ENCODE data around the gene FAAP20.
"Not testable (repeated sequence)": the region's sequence is repeated elsewhere in the genome, so short reads cannot be mapped to it uniquely, and the experiment has no call there.

FAAP20 gene

DNA sequence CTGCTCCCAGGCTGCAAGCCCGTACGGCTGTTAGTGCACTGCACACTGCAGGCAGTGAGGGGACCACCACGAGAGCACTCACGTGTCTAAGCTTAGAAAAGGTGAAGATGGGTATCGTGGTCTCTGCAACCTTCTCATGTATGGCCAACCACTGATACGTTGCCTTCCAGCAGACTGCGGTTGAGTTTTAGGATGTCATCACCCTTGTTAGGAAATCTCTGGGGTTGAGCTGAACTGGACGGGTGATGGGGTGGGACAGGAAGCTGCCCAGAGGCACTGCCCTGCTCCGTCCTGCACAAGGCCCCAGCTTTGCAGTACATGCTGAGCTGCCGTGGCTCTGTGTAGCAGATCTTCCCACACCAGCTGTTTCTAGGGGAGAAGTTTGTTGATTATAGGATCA, 43.3 kb downstream of the FAAP20 start:
- H3K4ac ChIP-seq (ENCODE audit: low read depth in 1 of 2, low read length in 2 of 2), result no peak overlapping the region
- H3K36me3 ChIP-seq (ENCODE audit: control insufficient read depth in 1 of 2, insufficient read depth in 2 of 2, low read depth in 1 of 2, low read length in 2 of 2), result peaks cover 0 to 70% of the 10 kb centered on the region in 2 experiments
- H2AK5ac ChIP-seq (ENCODE audit: low read length, severe bottlenecking), result no peak overlapping the region
- H3K14ac ChIP-seq (ENCODE audit: low read length in 2 of 2), result no peak overlapping the region
- 87% methylated on average over 9 of the region's 10 CpGs for WGBS
- no peak overlapping the region for H2BK15ac ChIP-seq (ENCODE audit: low read depth, poor library complexity, severe bottlenecking)
- H3K18ac ChIP-seq (ENCODE audit: low read depth in 1 of 2, low read length in 2 of 2), result no peak overlapping the region
- no peak overlapping the region for H3K4me2 ChIP-seq (ENCODE audit: low read length, poor library complexity, severe bottlenecking)
- H2BK5ac ChIP-seq (ENCODE audit: low read depth, low read length, poor library complexity, severe bottlenecking), result no peak overlapping the region
- H3K4me3 ChIP-seq (ENCODE audit: insufficient read depth in 1 of 2, low read depth in 1 of 2, low read length in 2 of 2), result no peak overlapping the region
- no peaks in the 10 kb centered on the region for H3K4me1 ChIP-seq (ENCODE audit: control insufficient read depth, insufficient read depth, low read depth, low read length)
- peaks cover 0 to 43% of the 10 kb centered on the region in 2 experiments for H3K27me3 ChIP-seq (ENCODE audit: control insufficient read depth in 1 of 2, insufficient read depth in 1 of 2, low read length in 2 of 2)
- H2AFZ ChIP-seq (ENCODE audit: low read depth, low read length), result no peak overlapping the region
- no peak overlapping the region for H2BK12ac ChIP-seq (ENCODE audit: low read length in 2 of 2)
- H4K91ac ChIP-seq (ENCODE audit: low read length), result no peak overlapping the region
- peaks cover 12% of the 10 kb centered on the region for H3K79me1 ChIP-seq (replicated peaks; ENCODE audit: low read length, poor library complexity, severe bottlenecking)
- no peak overlapping the region for H3K27ac ChIP-seq (ENCODE audit: low read length, poor library complexity, severe bottlenecking)
- no peak for DNase-seq
- H4K8ac ChIP-seq (ENCODE audit: low read length), result no peak overlapping the region
- no peak overlapping the region for H3K9ac ChIP-seq (ENCODE audit: low read length)
- H3K9me3 ChIP-seq (ENCODE audit: control insufficient read depth, low read length), result no peaks in the 10 kb centered on the region
- no peak overlapping the region for H3K23ac ChIP-seq (ENCODE audit: low read length in 2 of 2)
- H2BK120ac ChIP-seq (ENCODE audit: low read depth, low read length), result no peak overlapping the region

DNA sequence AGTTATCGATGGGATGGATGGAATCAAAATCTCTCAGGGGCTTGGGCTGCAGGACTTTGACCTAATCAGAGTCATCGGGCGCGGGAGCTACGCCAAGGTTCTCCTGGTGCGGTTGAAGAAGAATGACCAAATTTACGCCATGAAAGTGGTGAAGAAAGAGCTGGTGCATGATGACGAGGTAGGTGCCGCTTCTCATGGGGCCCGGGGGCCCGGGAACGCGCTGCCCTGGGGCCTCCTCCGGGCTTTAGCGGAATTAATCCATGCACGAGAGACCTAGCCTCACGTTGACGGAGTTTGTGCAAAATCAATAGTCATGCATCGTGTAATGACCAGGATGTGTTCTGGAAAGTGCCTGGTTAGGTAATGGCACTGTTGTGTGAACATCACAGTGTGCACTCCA, 43.8 kb downstream of the FAAP20 start:
- WGBS, result 89% methylated on average over 16 of the region's 19 CpGs
- Histone ChIP-seq H2AK5ac (ENCODE audit: low read length, severe bottlenecking) (no peak overlapping the region), H2BK120ac (ENCODE audit: low read depth, low read length) (no peak overlapping the region)

DNA sequence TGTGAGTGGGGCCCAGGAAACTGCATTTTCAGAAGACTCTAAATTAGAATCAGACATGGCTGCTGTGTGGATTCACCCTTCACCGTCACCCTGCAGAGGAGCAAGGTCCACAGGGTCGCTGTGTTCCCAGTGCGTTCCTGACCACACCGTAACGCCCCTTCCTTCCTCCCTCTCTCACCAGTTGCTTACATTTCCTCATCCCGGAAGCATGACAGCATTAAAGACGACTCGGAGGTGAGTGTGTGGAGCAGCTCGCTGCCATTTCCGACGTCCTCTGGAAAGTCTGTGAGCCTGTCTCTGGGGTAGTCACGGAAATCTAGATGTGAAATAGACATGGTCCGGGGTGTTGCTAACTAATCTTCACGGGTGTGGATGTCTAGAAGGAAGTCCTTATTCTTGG, 45.9 kb downstream of the FAAP20 start:
- no peak overlapping the region for H2AFZ ChIP-seq (ENCODE audit: low read depth, low read length)
- no peak overlapping the region for H3K4me2 ChIP-seq (ENCODE audit: low read length, poor library complexity, severe bottlenecking)
- no peak overlapping the region for H3K4me3 ChIP-seq (ENCODE audit: insufficient read depth in 1 of 2, low read depth in 1 of 2, low read length in 2 of 2)
- H3K9me3 ChIP-seq (ENCODE audit: control insufficient read depth, low read length), result no peaks in the 10 kb centered on the region
- H2BK5ac ChIP-seq (ENCODE audit: low read depth, low read length, poor library complexity, severe bottlenecking), result no peak overlapping the region
- H3K14ac ChIP-seq (ENCODE audit: low read length in 2 of 2), result no peak overlapping the region
- peaks cover 0 to 37% of the 10 kb centered on the region in 2 experiments for H3K27me3 ChIP-seq (ENCODE audit: control insufficient read depth in 1 of 2, insufficient read depth in 1 of 2, low read length in 2 of 2)
- no peak overlapping the region for H2AK5ac ChIP-seq (ENCODE audit: low read length, severe bottlenecking)
- 82% methylated on average over 14 of the region's 14 CpGs for WGBS
- H3K79me1 ChIP-seq (replicated peaks; ENCODE audit: low read length, poor library complexity, severe bottlenecking), result no peaks in the 10 kb centered on the region
- H3K18ac ChIP-seq (ENCODE audit: low read depth in 1 of 2, low read length in 2 of 2), result no peak overlapping the region
- H3K23ac ChIP-seq (ENCODE audit: low read length in 2 of 2), result no peak overlapping the region
- H3K36me3 ChIP-seq (ENCODE audit: control insufficient read depth in 1 of 2, insufficient read depth in 2 of 2, low read depth in 1 of 2, low read length in 2 of 2), result peaks cover 0 to 73% of the 10 kb centered on the region in 2 experiments
- H2BK12ac ChIP-seq (ENCODE audit: low read length in 2 of 2), result no peak overlapping the region
- no peak overlapping the region for H3K9ac ChIP-seq (ENCODE audit: low read length)
- no peak overlapping the region for H2BK15ac ChIP-seq (ENCODE audit: low read depth, poor library complexity, severe bottlenecking)
- no peaks in the 10 kb centered on the region for H3K4me1 ChIP-seq (ENCODE audit: control insufficient read depth, insufficient read depth, low read depth, low read length)
- H3K27ac ChIP-seq (ENCODE audit: low read length, poor library complexity, severe bottlenecking), result no peak overlapping the region
- H4K91ac ChIP-seq (ENCODE audit: low read length), result no peak overlapping the region
- no peak overlapping the region for H4K8ac ChIP-seq (ENCODE audit: low read length)
- no peak overlapping the region for H2BK120ac ChIP-seq (ENCODE audit: low read depth, low read length)
- no peak overlapping the region for H3K4ac ChIP-seq (ENCODE audit: low read depth in 1 of 2, low read length in 2 of 2)
- no peak for DNase-seq

More for the DNA sequence above, 43.8 kb downstream of the FAAP20 start:
- H3K18ac ChIP-seq (ENCODE audit: low read depth in 1 of 2, low read length in 2 of 2), result no peak overlapping the region
- H3K27me3 ChIP-seq (ENCODE audit: control insufficient read depth in 1 of 2, insufficient read depth in 1 of 2, low read length in 2 of 2), result peaks cover 0 to 42% of the 10 kb centered on the region in 2 experiments
- H2BK15ac ChIP-seq (ENCODE audit: low read depth, poor library complexity, severe bottlenecking), result no peak overlapping the region
- no peak overlapping the region for H3K14ac ChIP-seq (ENCODE audit: low read length in 2 of 2)
- no peak overlapping the region for H3K4me2 ChIP-seq (ENCODE audit: low read length, poor library complexity, severe bottlenecking)
- H4K8ac ChIP-seq (ENCODE audit: low read length), result no peak overlapping the region
- no peak overlapping the region for H3K4me3 ChIP-seq (ENCODE audit: insufficient read depth in 1 of 2, low read depth in 1 of 2, low read length in 2 of 2)
- DNase-seq, result no peak
- no peak overlapping the region for H2BK12ac ChIP-seq (ENCODE audit: low read length in 2 of 2)
- no peak overlapping the region for H2AFZ ChIP-seq (ENCODE audit: low read depth, low read length)
- H2BK5ac ChIP-seq (ENCODE audit: low read depth, low read length, poor library complexity, severe bottlenecking), result no peak overlapping the region
- H3K79me1 ChIP-seq (replicated peaks; ENCODE audit: low read length, poor library complexity, severe bottlenecking), result peaks cover 10% of the 10 kb centered on the region
- H3K36me3 ChIP-seq (ENCODE audit: control insufficient read depth in 1 of 2, insufficient read depth in 2 of 2, low read depth in 1 of 2, low read length in 2 of 2), result peaks cover 0 to 74% of the 10 kb centered on the region in 2 experiments
- H3K23ac ChIP-seq (ENCODE audit: low read length in 2 of 2), result no peak overlapping the region
- H3K9ac ChIP-seq (ENCODE audit: low read length), result no peak overlapping the region
- no peak overlapping the region for H3K4ac ChIP-seq (ENCODE audit: low read depth in 1 of 2, low read length in 2 of 2)
- H3K27ac ChIP-seq (ENCODE audit: low read length, poor library complexity, severe bottlenecking), result no peak overlapping the region
- H4K91ac ChIP-seq (ENCODE audit: low read length), result no peak overlapping the region
- no peaks in the 10 kb centered on the region for H3K4me1 ChIP-seq (ENCODE audit: control insufficient read depth, insufficient read depth, low read depth, low read length)
- no peaks in the 10 kb centered on the region for H3K9me3 ChIP-seq (ENCODE audit: control insufficient read depth, low read length)

DNA sequence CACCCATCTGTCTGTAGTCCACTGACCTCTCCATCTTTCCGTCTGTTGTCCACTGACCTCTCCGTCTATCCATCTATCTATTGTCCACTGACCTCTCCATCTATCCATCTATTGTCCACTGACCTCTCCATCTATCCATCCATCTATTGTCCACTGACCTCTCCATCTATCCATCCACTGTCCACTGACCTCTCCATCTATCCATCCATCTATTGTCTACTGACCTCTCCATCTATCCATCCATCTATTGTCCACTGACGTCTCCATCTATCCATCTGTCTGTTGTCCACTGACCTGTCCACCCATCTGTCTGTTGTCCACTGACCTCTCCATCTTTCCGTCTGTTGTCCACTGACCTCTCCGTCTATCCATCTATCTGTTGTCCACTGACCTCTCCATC, 46.7 kb downstream of the FAAP20 start:
- H2BK5ac ChIP-seq (ENCODE audit: low read depth, low read length, poor library complexity, severe bottlenecking); H3K18ac ChIP-seq (ENCODE audit: low read depth in 1 of 2, low read length in 2 of 2); DNase-seq; H4K8ac ChIP-seq (ENCODE audit: low read length); H2BK15ac ChIP-seq (ENCODE audit: low read depth, poor library complexity, severe bottlenecking); H3K4me2 ChIP-seq (ENCODE audit: low read length, poor library complexity, severe bottlenecking); H3K4me1 ChIP-seq (ENCODE audit: control insufficient read depth, insufficient read depth, low read depth, low read length); H2AFZ ChIP-seq (ENCODE audit: low read depth, low read length); H2BK12ac ChIP-seq (ENCODE audit: low read length in 2 of 2); H3K4ac ChIP-seq (ENCODE audit: low read depth in 1 of 2, low read length in 2 of 2); H3K27ac ChIP-seq (ENCODE audit: low read length, poor library complexity, severe bottlenecking); H3K23ac ChIP-seq (ENCODE audit: low read length in 2 of 2); H3K79me1 ChIP-seq (replicated peaks; ENCODE audit: low read length, poor library complexity, severe bottlenecking); H2AK5ac ChIP-seq (ENCODE audit: low read length, severe bottlenecking); H3K9me3 ChIP-seq (ENCODE audit: control insufficient read depth, low read length); H3K9ac ChIP-seq (ENCODE audit: low read length); H2BK120ac ChIP-seq (ENCODE audit: low read depth, low read length); H3K14ac ChIP-seq (ENCODE audit: low read length in 2 of 2); H3K4me3 ChIP-seq (ENCODE audit: insufficient read depth in 1 of 2, low read depth in 1 of 2, low read length in 2 of 2); H4K91ac ChIP-seq (ENCODE audit: low read length): not testable (repeated sequence)
- peaks cover 0 to 39% of the 10 kb centered on the region in 2 experiments for H3K27me3 ChIP-seq (ENCODE audit: control insufficient read depth in 1 of 2, insufficient read depth in 1 of 2, low read length in 2 of 2)
- H3K36me3 ChIP-seq (ENCODE audit: control insufficient read depth in 1 of 2, insufficient read depth in 2 of 2, low read depth in 1 of 2, low read length in 2 of 2), result peaks cover 0 to 67% of the 10 kb centered on the region in 2 experiments
- 90% methylated on average over 5 of the region's 5 CpGs for whole genome bisulfite sequencing

Data from mesenchymal stem cell (in vitro differentiated cells and primary cell).